AML-193 (cell line): Measurements from ENCODE around the gene KLF16.

Experiments
- DNase-seq, 2 experiments: peaks; one replicate each; lab custom pipeline; 2025; lab: John Stamatoyannopoulos, UW

The KLF16 gene

DNA sequence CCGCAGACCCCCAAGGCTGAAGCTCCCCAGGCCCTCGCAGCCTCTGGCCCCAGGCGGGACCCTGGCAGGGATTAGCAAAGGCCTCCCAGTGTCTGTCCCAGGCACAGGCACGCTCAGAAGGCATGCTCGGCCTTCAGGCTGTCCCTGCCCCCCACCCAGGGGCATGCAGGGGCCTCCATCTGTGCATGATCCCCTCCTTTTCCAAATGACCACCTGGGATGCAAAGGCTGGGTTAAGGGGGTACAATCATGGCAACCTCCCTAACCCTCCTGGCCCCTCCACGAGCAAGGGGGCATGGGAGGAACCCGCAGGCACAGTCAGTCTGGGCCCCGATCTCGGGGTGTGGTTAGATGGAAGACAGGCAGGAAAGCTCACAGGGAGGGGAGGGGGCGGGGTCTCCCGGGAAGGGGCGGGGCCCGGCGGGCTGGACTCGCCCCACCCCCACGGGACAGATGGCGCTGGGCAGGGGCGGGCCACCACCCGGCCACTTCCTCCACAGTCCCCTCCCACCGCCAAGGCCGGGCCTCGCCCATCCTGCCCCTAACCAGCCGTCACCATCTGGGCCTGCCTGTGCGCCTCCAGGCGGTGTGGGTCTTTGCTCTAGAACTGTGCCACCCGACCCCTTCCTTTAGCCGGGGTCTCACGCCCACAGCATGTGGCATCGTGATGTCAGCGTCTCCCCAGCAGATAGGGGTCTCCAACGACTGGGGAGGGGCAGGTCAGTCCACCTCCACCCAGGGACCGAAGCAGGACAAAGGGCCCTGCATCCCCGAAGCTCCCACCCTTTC, 8.1 kb downstream of the KLF16 start:
- DNase-seq, result peak; percentile 78 to 83

DNA sequence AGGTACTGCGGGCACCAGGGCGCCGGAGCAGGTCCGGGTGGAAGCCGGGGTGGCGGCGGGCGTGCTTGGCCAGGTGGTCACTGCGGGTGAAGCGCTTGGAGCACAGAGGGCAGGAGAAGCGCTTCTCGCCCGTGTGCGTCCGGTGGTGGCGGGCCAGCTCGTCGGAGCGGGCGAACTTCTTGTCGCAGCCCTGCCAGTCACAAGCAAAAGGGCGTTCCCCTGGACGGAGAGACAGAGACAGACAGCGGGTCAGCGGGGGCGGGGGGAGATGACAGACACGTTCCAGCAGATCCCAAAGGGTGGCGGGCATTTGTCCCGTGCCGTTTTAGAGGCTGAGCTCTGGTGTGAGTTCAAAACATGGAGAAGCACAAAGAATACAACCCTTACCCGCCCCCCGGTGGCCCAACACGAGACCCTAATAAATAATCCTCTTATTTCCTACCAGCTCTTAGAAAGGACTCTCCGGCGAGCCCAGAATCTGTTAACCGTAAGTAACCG, 8.8 kb downstream of the KLF16 start:
- no peak for DNase-seq

DNA sequence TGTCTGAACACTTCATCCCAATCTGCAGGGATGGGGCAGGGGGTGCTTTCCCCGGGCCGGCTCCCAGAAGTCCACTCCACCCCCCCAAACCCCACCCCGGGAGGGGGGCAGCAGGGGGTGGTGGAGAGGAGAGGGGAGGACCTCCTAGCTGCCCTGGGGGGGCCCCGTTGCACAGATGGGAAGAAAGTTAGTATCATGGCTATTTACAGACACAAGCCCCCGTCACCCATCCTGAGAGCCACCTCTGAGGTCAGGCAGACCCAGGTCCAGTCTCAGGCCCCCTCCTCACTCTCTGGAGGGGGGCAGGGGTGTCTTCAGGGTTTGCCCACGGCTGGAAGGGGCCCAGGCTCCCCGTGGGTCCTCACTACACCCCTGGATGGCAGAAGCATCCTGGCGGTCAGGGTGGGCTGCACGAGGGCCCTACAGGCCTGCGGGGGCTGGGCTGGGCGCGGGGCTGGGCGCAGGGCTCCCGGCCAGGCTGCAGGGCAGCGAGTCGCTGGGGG, 9.3 kb downstream of the KLF16 start:
- no peak for DNase-seq

DNA sequence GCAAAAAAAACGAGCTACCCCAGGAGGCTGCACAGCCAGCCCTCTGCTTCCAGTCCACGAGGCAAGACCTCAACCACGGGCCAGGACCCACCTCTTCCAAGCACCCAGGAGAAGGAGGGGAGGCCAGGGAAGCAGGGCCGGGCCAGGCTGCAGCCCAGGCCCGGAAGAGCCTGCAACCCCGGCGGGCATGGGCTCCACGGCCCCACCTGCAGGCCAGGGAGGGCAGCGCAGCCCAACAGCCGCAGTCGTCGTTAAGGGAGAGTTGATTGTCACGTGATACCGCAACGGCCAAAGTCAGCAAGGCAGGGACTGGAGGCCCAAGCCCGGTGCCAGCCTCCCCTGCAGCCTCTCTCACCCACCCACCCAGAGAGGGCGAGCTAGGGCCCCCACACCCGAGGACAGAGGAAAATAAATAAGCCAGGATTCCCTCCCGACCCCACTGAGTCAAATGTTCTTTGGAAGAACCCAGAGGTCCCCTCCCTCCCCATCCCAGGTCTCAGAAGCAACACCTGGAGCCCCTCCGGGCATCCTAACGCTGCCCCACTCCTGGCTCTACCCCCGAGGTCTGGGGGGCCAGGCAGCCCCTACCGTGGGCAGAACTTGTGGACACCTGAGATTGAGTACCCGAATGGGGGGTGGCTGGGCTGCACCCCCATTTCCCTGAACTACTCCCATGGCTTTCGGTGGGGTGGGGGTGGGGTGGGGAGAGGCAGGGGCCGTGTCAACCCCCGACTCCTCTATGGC, 9.9 kb downstream of the KLF16 start:
- DNase-seq, result peak; percentile 64 to 75

DNA sequence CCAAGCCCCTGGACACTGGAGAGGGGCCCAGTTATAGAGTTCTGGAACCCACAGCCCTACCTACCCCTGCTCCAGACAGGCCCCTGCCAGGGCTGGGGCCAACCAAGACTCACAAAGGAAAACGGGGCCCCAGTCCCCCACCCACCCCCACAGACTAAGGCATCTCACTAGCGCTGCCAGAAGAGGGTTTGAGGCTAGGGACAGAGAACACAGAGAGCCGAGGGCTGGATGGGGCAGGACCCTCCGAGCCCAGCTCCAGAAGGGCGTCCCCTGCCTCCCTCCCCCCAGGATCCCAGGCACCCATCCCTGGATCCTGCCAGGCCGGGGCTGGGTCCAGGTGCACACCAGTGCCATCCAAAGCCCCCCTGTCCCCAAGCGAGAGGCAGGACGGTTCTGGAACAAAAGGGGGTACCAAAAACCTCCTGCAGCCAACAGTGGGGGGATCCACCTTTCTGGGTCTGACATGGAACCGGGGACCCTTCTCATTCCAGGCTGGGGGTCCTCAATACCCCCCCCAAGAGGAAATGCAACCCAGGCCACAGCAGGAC, 10.7 kb downstream of the KLF16 start:
- DNase-seq, result no peak

DNA sequence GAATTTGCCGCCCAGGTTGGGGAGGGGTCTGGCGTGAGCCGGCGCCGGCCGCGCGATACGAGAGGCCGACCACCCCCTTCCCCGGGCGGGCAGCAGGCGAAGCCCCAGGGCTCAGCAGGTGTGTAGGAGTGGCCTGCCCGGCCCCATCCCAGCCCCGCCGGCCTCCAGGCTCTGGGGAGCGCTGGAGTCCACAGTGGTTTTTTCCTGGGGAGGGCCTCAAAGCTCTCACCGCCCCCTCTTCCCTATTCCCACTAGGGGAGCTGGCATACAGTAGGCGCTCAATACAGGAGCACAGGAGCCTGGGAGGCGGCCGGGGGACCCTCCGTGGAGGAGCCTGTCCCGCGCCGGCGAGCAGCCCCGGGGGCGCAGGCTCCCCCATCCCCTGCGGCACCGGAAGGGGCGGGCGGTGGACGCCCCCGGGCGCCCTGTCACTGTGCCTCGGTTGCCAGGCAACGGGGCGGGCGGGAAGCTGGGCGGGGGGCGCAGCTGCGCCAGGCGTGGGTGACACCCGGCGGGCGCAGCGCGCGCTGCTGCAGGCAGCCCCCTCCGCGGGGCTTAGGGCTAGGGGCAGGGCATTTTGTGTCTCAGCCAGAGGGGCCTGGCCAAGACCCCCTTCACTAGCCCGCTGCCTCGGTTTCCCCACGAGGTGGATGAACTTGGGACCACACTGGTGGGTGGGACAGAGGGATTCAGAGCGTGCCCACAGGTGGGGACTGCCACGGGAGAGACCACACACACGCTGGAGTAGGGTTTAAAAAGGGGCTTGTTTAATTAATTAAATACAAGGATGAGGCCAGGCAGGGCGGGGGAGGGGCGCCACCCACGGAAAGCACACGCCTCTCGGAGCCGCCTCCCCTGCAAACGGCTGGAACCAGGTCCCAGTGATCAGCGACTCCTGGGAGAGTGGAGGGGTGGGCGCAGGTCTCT, 11.5 kb downstream of the KLF16 start:
- DNase-seq, result no peak

DNA sequence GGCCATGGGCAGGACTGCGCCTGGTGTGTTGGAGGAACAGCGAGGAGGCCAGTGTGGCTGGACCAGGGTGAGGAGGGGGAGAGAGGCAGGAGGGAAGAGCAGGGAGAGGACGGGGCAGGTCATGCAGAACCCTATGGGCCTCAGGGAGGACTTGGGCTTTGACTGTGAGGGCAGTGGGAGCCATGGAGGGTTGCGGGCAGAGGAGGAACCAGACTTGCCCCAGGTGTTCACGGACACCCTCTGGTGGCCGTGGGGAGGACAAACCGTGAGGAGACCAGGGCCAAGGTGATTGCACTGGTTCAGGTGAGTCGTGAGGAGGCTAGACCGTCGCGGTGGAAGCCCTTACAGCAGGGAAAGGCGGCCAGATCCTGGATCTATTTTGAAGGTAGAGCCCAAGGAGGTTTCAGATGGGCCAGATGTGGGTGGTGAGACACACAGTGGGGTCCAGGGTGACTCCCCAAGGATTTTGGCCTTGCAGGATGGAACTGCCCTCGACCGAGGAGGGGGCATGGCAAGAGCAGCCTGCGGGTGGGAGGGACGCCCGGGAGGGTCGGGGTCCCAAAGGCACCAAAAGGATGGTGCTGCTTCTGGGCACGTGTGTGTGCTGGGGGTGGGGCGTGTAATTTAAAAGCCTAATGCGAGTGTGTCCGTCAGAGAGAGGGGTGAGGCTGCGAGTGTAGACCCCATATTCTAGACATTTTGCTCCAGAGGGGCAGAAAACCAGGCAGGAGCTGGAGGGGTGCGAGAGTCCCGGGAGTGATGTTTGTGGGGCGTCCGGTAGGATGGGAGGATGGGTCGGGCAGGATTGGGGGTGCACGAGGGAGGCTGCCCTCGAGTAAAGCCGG, 12.3 kb downstream of the KLF16 start:
- no peak for DNase-seq

DNA sequence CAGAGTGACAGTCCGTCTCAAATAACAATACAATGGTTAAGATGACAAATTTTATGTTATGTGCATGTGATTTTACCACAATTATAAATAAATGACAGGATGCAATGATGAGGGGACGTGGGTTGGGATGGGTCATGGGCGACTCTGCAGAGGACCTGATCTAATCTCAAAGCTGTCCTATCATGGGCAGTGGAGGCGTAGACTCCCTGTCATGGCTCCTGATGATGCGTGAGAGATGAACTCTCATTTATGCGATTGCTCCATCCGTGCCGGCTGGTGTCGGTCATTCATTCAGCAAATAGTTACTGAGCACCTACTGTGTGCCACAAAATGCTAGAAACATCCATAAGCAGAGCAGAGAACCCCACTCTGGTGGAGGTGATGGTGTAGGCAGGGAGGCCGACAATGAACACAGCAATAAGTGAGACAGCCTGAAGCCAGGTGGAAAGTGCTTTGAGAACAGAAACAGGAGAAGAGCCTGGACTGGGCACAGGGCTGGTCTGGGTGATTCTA, 13.4 kb downstream of the KLF16 start:
- DNase-seq, result no peak

DNA sequence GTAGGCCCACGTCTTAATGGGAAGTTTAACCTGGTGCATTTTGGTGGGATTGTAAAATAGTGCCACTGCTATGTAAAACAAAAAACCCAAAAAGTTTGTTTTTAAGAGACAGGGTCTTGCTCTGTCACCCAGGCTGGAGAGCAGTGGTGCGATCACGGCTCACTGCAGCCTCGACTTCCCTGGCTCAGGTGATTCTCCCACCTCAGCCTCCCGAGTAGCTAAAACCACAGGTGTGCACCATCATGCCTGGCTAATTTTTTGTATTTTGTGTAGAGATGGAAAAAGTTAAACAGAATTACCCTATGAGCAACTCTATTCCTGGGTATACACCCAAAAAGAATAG, 14.3 kb downstream of the KLF16 start:
- no peak for DNase-seq

DNA sequence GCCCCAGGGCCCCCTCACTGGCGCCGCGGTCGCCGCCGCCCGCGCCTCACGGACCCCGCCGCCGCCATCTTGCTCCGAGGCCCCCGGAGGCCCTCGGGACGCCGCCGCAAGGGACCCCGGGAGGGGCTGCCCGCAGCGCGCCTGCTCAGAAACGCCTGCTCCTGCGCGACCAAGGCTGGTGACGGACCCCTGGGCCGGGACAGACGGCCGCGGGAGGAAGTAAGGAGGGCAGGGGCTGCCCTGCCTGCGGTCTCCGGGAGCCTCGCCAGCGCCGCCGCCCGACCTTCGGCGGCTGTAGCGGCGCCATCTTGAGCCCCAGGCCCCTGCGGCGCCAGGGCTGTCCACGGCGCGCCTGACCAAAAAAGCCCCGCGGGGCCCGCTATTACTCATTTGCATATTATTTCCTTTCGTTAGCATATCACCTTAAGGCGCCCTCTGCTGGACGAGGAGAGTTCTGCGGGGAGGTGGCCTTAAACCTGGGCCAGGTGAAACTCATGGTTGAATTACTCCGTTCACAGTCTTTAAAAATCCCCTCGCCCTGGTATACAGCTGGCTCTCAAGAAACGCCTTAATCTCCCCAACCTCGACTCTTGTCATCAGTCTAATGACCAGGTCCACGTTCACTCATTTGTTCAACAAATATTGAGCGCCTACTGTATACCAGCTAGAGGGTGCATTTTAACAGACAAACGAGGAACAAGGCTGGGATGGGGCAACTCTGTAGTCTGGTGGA, 14.8 kb downstream of the KLF16 start, which contains the start of gene REXO1:
Gene REXO1, minus strand, starts transcription at position 85 of the 733 bp plus-strand sequence. CDS start 125 bp downstream, outside the sequence.
- DNase-seq, result peak; percentile 88 to 89

DNA sequence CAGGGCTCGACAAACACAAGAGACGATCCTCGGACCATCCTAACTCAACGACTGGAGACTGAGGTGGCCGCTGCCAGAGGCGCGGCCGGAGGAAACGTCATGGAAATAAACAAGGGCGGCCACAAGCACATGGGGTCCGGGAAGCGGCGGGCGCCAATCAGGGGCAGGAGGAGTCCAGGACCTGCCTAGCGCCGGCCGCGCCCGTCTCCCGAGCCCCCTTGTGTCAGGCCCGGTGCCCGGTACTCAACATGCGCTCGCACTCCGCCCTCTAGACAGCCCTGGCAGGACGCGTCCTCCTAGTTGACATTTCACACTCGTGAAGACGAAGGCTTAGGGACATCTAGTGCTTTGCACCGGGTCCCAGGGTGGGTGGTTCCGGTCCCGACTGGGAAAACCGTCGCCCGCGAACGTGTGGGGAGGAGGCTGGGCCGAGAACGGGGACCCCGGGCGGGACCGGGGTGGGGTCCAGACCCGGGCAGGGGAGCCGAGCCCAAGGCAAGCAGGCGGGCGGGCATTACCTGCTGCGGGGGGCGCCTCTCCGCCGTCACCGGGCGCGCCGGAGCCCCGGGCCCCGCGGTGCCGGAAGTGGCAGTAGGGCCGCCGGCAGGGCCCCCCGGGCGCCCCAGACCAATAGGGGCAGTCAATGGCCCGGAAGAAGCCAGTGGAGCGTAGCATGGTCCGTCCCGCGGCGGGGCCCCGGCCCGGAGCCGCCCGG, 15.5 kb downstream of the KLF16 start:
- peak in 1 of 2 experiments; percentile 8 for DNase-seq

DNA sequence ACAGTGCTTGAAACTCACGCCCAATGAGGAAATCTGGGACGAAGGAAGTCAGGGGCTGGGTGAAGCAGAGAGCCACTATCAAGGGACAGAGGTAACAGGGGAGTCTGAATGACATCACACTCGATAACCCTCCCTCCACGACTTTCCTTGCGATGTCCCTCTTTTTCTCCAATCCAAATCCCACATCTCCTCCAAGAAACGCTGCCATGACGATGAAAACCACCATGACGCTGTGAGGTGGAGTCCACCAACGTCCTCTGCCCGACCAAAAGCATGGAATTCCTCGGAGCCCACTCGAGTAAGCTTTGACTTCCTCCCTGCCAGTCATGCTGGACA, 16.1 kb downstream of the KLF16 start:
- no peak for DNase-seq

DNA sequence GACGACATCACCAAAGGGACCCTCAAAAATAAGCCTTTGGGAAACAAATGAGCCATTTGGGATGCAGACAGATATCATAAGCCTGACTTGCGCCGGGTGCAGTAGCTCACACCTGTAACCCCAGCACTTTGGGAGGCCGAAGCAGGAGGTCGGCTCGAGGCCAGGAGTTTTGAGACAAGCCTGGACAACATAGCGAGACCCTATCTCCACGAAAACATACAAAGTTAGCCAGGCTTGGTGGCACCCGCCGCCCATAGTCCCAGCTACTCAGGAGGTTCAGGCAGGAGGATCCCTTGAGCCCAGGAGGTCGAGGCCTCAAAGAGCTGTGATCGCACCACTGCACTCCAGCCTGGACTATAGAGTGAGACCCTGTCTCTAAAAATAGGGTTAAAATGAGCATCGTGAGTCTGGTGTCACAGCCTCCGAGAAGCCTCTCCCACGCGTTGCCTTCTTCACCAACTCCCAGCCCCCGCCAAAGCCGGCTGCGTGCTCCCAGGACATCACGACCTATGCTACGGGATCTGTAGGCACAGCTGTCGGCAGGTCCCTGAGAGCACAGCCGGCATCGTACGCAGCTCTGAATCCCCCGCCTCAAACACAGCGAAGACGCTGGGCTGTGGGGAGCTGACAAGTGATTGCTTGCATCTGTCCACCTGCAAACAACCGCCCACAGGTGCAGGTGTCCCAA, 16.7 kb downstream of the KLF16 start:
- DNase-seq, result no peak

DNA sequence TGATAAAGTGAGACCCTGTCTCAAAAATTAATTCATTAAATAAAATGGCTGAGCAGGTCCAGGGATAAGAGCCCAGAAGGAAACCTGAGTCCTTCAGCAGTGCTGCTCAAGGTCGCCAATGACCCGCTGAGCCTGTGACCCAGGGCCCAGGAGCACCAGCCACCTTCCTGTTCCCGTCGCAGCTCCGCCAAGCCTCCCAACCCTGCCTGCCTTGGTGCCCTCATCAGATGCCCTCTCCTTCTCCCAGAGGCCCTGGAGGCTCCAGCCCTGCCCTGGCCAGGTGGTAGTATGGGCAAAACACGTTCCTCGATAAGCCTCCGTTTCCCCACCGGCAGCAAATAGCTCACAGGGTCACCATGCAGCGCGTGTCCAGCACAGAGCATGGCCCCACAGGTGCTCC, 17.7 kb downstream of the KLF16 start:
- DNase-seq, result no peak

DNA sequence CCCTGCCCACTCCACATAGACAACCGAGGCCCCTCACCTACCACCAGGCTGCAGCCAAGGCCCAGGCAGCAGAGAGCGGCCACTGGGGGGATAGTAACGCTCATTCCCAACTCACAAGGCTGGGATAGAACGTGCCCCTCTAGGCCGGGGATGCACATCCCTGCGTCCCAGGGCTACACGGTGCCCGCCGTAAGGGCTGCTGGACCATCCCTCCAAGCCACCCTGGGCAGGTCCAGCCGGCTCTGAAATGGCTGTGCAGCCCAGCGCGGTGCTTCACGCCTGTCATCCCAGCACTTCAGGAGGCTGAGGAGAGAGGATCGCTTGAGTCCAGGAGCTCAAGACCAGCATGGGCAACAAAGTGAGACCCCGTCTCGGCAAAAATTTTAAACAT, 18.3 kb downstream of the KLF16 start:
- no peak for DNase-seq

DNA sequence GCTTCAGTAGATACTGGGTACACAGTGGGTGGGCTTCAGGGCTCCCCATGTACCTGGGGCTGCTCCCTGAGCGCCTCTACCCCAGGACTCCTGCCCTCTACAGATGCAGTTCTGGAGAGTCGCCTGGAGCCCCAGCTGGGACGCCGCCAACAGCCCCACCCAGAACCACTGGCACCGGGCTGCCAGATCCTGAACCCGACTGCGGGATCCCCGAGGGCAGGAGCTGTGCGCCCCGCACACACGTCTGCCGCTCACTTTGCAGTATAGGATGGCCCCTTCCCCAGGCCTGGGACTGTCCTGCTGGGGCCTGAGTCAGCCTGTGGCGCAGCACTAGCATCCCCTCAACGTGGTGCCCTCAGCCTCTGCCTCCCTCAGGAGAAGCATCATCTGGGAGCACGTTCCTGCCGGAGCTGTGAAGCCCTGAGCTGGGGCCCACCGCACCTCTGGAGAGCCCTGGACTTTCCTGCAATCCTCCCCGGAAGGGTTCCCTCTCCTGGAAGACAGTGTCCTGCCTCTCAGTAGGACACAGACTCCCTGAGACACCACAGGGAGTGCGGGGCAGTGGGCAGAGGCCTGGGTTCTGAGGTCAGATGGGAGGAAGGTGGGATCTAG, 18.8 kb downstream of the KLF16 start:
- DNase-seq, result no peak

DNA sequence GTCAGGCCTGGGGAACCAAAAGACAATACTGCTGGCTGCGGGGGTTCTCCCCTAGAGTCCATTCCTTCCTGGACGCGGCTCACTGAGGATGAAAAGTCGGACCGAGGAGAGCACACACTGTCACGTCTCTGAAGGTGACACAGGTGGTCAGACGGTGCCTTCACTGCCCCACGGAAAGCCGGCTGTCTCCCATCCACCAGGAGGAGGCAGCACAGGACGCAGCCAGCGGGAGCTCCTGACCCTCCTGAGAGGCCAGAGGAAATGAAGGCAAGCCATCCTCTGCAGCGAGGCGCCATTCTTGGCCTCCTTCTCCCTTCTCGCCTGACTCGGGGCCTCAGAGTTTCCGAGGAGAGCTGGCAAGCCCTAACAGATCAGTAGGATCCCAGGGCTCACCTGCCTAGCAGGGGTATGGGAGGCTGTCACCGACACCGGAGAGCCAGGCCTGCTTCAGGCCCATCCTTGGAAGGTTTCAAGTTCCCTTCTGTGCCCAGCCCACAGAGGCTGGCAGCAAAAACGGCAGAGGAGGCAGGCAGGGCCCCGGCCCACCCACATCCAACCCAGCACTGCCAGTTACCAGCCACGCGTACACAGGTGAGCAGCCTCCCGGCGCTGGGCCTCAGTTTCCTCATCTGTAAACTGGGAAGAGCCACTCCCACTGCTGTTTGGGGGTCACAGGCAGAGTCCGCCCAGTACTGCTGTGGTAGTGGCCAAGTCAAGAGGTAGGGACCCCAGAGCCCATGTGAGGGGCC, 19.6 kb downstream of the KLF16 start:
- DNase-seq, result no peak

DNA sequence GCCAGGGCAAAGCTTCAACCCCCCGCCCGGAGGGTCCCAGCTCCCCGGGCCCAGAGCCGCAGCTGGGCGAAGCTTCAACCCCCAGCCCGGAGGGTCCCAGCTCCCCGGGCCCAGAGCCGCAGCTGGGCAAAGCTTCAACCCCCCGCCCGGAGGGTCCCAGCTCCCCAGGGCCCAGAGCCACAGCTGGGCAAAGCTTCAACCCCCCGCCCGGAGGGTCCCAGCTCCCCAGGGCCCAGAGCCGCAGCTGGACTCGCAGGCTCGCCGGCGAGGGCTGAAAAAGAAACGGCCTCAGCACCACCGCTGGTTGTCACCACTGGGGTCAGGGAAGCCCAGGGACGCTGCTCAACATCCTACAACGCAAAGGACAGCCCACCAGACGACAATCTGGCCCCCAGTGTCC, 20.3 kb downstream of the KLF16 start:
- DNase-seq, result no peak
